Measurements from ENCODE around the gene ALDH1L2. TPM values are rescaled to one million over a fixed set of nuclear protein-coding genes. Genes with fewer than 3 reads are reported as not detected.
"Not testable (repeated sequence)": the region's sequence is repeated elsewhere in the genome, so short reads cannot be mapped to it uniquely, and the experiment has no call there.

The ALDH1L2 gene
- polyA plus RNA-seq (ENCODE audit: insufficient read length), result 6.5 TPM

DNA sequence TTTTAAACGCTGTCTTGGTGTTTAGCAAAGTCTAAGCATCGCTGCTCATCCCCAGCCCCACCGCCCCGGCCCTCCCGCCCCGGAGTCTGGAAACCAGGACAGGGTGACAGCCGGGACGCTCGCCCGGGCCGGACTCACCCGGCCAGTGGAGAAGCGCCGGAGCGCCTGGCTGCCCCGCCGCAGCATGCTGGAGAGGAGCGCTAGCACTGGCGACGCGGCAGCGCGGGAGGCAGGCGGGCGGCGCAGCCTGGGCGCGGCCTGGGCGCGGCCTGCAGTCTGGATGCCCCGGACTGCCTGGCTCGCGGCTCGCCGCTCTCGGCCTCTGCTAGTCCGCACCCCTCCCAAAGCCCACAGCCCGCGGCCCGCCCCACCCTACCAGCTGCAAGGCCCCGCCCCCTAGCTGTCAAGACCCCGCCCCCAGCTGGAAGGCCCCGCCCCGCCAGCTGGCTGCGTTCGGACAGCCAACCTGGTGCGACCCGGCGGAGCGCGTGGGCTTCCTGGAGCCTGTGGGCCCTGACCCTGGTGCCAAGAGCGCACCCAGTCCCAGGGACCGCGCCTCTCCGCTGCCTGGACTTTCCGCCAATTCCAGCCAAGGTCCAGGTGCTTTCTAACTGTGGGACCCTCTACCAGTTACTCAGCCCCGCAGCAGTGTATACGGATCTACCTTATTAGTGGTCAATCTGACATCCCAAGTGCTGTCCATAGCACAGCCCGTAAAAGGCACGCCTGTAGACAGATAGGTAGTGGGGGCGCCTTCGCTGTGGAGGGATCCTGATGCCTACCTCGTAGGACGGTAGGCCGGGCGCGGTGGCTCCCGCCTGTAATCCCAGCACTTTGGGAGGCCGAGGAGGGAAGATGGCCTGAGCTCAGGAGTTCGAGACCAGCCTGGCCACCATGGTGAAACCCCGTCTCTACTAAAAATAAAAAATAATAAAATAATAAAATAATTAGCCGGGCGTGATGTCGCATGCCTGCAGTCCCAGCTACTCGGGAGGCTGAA lies at the start of gene ALDH1L2:
ALDH1L2 (minus strand) TSS at position 208 of the 1,000 bp plus-strand sequence; CDS start at position 186, 22 bp downstream.
- no peak for DNase-seq (ENCODE audit: low read depth)

DNA sequence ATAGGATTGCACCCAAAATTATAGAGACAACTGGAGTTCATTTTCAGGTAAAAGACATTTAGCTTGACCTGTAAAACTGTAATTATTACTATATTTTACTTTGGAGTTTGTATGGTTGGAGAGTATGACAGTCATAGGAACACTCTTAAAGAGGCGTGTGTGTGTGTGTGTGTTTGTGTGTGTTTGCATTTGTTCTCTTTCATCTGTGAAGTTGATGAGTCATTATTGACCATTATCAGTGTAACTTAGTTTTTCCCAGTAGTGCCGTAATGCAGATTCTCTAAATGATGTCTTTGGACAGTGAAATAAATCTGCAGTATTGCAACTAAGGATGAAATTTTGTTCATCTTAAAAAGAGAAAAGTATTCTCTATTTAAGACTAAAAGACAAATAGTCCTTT lies 36.3 kb upstream of the ALDH1L2 start:
- DNase-seq (ENCODE audit: low read depth), result no peak

DNA sequence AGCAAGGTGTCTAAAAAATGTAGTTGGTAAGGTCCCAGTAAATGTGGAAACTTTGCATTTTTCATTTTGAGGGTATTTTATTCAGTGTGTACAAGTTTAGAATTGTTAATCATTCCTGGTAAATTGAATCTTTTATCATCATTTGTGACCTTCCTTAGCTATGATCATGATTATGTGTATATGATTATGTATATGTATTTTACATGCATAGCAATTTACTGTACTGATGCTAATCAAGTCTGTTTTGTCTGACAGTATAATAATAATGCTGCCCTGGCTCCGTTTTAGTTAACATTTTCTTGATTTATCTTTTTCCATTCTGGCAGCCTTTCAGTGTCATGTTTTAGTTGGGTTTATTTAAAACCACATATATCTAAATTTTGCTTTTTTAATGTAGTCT lies 32.7 kb upstream of the ALDH1L2 start:
- no peak for DNase-seq (ENCODE audit: low read depth)

DNA sequence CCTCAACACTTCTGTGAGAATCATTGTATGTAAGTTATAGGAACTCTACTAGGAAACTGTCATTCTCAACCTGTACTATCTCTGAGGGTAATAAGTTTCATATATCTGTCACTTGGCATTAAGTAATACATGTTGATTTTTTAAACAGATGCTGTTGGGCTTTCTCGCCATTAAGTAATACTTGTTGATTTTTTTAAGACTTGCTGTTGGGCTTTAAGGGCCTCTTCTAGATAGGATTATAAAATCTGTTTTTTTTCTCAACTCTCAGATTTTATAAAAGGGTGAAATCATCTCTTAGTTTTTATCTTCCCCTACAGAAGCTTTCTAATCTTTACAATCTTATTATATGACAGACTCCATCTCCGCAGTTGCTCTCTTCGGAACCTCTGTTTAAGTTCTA lies 28.8 kb upstream of the ALDH1L2 start:
- DNase-seq (ENCODE audit: low read depth), result no peak

DNA sequence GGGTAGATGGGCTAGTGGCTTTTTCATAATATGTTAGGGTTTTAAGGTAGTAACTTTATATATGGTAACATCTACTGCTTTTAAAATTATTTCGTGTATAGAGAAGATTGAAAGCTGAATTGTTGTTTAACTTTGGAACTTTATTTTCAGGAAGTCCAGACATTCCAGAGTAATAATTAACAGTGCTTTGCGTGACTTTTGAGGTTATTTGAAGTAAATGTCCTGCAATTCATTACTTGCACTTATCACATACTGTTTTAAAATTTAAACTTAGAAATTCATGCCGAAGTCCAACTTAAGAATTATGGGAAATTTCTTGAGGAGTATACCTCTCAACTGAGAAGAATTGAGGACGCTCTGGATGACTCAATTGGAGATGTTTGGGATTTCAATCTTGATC lies 26.6 kb upstream of the ALDH1L2 start:
- no peak for DNase-seq (ENCODE audit: low read depth)

DNA sequence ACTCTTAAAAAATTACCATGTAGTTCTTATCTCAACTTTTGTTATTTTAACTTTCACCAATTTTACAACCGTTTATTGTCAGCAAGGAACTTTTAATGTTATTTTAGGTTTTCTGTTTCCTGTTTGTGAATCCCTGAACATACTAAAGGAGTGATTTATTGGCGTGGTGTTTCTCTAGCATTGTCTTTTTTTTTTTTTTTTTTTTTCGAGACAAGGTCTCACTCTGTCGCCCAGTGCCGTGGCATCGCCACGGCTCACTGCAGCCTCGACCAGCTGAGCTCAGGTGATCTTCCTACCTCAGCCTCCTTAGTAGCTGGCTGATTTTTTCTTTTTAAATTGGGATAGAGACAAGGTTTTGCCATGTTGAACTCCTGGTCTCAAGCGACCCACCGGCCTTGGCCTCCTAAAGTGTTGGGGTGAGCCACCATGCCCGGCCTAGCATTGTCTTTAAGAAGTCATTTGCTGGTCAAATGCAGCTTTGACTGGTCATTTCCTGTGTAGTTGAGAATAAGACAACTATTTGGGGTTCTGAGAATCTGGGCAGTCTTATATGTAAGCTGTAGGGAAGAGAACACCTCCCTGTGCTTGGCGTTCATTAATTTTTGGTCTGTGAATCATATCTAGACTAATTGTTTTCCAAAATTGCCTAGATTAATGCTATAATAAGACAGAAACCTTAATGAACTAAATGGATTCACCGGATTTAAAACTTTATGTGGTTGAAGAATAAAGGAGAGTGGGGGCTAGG lies 25.4 kb upstream of the ALDH1L2 start:
- no peak for DNase-seq (ENCODE audit: low read depth)

DNA sequence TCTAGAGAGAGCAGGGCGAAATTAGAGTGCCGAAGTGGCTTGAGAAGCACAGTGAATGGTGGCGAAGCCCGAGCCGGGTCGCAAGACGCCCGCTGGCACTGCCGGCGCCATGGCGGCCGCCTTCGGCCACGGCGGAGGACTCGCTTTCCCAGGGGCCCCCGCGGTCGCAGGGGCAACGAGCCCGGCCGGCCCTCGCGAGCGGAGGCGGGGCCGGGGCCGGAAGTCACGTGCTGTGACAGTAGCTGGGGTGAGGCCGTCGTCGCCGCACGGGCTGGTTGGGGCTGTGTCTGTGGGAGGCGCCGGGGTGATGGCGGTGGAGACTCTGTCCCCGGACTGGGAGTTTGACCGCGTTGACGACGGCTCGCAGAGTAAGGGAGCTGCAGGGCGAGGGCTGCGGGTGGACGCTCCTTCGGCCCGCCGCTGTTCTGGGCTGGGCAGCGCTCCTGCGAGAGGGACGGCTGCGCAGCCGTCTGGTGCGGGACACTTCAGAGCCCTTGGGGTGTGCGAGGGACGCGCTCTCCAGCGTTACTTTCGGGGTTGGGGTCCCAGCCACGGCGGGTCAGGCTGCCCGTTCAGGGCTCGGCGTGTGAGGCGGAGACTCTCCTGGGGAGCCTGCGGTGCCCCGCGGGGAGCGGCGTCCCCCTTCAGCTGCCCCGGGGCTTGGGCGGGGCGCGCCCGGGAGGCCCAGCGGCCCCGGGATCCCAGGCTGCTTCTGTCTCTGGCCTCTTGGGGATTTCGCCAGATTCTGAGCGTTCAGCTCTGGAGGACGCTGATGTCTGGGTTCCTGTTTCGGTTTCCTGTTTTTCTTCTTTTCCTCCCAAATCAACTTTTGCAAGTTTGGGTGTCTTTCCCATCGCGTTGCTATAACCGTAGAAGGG lies 23.5 kb upstream of the ALDH1L2 start, which contains the start of gene WASHC4:
WASHC4 (plus strand) TSS at position 238 of the 878 bp plus-strand sequence; CDS start at position 308, 70 bp downstream.
- peak; percentile 79 for DNase-seq (ENCODE audit: low read depth)

DNA sequence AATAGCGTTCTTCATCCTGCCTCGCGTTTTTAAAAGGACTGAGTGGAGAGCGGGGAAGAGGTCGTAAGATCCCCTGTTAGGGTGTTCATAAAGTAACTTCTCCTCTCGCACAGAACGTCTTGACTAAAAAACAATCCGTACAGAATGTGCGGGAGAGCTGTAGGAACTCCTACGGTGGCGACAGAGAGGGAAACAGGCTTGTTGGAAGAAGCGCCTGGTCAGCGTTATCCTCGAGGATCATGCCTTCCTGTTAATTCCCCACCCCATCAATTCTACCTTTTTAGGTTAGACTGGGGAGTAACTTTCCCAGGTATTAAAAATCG lies 22.9 kb upstream of the ALDH1L2 start:
- DNase-seq (ENCODE audit: low read depth), result no peak

DNA sequence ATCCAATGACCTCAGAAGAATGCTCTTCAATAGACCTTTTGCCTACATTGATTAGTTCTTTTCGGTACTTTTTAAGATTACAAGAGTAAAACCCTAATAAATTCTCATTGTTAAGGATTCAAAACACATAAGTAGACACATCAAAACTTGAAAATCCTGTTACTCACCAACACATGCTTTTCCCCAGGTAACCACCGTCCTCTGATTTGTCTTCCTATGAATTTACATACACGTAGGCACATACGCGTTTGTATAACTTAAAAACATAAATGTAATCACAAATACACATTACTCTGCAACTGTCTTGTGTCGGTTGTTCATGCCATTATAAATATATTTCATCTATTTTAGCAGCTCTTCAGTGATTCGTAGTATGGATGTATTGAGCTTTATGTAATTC lies 22.4 kb upstream of the ALDH1L2 start:
- no peak for DNase-seq (ENCODE audit: low read depth)

DNA sequence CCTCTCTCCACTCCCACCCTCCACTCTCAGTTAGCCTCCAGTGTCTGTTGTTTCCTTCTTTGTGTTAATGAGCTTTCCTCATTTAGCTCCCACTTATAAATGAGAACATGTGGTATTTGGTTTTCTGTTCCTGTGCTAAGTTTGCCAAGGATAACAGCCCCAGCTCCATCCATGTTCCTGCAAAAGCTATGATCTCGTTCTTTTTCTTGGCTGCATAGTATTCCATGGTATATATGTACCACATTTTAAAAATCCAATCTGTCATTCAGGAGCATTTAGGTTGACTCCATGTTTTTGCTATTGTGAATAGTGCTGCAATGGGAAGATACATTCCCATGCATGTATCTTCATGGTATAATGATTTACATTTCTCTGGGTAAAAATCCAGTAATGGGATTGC lies 20.5 kb upstream of the ALDH1L2 start:
- no peak for DNase-seq (ENCODE audit: low read depth)

DNA sequence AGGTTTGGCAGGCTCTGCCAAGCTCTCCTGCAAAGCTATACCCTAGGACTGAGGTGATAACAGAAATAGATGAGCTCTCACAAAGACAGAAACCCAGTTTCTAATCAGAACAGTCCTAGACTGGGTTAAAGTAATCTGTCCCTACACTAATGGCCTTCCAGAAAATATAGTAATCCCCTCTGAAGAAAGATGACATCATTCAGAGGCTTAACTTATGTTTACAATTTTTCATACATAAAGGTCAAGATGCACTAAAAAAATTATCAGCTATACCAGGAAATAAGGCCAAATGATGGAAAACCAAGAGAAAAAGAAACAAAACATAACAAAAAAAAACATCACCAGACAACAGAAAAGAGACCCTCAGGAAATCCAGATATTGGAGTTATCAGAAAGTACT lies 18.4 kb upstream of the ALDH1L2 start:
- DNase-seq (ENCODE audit: low read depth), result no peak

DNA sequence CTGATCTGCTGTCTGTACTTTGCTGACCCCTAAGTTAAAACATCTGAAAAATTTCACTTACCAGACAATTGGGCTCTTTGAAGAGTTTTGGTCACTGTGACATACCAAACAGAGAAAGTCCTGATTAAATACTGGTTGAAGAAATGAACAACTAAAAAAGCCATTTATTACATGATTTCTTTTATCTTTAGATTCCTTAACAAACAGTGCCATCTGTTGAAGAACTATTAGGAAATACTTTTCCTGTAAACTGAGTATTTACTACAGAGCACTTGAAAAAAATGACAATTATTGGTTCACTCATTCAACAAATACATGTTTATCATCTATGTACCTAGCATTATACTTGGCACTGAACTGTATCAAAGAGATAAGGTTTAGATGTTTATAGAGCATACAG lies 16.7 kb upstream of the ALDH1L2 start:
- DNase-seq (ENCODE audit: low read depth), result no peak

DNA sequence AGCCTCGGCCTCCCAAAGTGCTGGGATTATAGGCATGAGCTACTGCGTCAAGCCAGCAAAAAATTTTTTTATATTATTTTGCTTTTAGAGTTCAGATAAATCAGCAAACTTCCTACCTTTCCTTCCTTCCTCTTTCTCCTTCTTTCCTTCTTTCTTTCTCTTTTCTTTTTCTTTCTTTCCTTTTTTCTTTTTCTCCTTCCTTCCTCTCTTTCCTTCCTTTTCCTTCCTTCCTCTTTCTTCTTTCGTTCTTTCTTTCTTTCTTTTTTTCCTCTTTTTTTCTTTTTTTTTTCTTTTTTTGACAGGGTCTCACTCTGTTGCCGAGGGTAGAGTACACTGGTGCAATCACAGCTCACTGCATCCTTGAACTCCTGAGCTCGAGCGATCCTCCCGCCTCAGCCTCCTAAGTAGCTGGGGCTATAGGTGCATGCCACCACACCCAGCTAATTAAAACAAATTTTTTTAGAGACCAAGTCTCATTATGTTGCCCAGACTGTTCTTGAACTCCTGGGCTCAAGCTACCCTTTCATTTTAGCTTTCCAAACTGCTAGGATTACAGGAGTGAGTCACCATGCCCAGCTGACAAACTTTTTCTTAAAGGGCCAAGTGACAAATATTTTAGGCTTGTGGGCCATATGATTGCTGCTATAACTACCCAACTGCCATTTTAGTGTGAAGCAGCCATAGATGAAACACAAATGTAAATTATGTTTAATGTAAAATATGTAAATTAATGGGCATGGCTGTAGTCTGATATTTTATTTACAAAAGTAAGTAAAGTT lies 16.1 kb upstream of the ALDH1L2 start:
- no peak for DNase-seq (ENCODE audit: low read depth)

DNA sequence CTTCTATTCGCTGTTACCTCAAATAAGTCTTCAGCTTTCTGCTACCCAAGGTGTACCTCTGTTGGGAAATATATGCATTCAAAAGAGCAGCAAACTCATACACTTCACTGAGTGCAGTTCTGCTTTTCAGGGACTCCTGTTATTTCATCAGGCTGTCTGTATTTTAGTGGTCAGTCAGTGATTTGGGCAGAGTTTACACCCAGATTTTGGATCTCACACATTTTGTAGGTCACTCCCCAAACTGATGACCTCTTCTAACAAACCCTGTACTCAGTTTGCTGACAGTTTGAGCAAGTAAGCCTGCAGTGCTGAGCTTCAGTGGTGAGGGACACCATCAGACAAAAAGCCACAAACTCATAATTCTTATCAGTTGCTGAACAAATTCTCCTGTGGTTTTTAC lies 15.1 kb upstream of the ALDH1L2 start:
- no peak for DNase-seq (ENCODE audit: low read depth)

DNA sequence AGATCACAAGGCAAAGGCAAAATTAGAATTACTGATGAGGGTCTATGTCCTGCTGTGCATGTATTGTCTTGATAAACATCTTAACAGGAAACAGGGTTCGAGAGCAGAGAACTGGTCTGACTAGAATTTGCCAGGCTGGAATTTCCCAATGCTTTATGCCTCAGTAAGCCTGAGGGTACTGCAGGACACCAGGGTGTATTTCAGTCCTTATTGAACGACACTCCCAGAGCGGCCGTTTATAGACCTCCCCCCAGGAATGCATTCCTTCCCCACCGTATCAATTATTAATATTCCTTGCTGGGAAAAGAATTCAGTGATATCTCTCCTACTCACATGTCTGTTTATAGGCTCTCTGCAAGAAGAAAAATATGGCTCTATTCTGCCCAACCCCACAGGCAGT lies 11.1 kb upstream of the ALDH1L2 start:
- not testable (repeated sequence) for DNase-seq (ENCODE audit: low read depth)

DNA sequence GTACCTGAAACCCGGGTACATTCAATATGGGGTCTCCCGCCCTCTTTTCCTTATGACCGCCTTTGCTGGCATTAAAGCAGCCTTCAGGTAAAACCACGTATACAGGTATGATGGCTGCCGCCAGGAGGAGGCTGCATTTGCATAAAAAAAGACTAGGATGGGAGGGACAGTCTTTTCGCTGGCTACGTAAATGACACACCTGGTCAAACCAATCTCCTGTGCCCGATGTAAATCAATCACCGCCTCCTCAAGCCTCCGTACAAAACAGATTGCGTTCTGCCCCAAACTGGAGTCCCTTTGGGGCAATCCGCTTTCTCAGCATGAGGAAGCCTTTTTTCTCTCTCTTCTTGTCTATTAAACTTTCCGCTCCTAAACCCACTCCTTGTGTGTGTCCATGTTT lies 8.1 kb upstream of the ALDH1L2 start:
- no peak for DNase-seq (ENCODE audit: low read depth)

DNA sequence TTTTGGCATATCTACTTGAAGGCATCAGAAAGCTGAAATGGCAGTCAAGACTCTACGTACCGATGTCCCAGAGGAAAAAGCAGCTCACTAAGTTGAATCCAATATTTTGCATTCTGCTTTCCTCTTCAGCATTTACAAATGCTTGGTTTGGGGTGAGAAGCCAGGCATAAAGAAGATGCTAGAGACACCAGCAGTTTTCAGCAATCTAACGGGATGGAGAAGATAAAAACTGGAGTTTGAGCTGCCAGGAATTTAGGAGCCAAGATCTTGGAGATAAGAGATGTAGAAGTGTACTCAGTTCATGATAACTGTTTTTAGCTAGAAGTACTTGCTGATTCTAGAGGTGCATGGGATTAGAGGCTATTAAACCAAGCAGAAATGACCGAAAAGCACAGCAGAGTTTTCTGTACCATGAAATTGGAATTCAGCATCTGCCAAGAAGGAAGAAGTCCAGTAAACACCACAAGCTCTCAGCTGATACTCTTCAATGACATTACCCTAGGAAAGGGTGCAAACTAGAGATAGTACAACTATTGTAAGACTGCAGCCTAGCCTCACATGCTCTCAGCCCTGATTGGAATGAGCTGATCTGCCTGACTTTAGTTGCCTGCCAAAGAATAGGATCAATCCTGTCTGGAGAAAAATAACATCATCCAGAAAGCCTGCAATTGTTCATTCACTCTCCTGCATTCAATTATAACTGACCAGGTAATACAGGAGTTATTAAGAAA lies 7.4 kb upstream of the ALDH1L2 start:
- no peak for DNase-seq (ENCODE audit: low read depth)

DNA sequence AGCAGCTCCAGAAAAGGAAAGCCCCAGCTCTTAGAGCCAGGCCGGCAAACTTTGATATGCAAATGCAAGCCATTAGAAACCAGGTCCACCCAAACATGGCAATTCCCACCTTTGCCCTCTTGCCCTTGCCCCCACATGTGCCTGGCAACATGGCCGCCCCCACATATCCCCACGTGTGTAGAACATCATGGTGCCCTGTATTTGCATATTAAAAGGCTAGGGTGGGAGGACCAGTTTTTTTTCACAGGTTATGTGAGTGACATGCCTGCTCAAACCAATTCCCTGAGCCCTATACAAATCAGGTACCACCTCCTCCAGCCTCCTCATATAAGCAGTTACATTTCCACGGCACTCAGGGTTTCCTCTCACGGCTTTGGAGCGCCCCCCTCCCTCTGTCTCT lies 6.1 kb upstream of the ALDH1L2 start:
- no peak for DNase-seq (ENCODE audit: low read depth)

DNA sequence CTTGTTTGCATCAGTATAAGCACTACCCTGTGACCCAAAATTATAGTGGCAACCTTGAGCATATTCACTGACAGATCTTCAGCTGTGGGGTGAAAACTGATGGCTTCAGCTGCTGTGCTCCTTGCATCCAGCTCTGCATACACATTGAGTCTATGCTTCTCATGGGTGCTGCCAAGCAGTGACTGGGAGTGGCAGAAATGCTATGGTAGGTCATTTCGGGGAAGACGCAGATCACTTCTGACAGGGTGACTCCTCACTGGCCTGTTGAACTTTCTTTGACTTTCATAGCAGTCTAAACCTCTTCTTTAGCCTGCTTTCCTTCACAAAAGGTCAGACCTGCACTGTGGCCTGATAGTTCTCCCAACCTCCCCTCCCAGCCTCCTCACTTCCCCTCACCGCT lies 5.6 kb upstream of the ALDH1L2 start:
- no peak for DNase-seq (ENCODE audit: low read depth)

DNA sequence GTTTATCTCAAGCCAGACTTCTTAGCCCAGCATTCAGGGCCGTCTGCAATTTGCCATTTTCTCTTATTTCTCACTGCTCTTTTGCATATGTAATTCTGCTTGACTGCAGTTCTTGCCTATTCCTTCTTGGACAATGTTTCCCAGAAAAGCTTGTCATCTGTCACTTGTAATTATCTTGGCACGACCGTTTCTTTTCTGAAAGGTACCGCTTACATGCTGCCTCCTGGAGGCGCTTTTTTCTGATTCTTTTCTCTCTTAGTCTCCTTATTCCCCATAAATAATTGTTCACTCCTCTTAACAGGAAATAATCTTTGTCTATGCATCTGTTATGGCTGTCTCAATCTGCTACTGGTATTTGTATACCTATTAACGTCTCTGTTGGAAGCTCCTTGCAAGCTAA lies 1.2 kb upstream of the ALDH1L2 start:
- no peak for DNase-seq (ENCODE audit: low read depth)

Measured in forelimb muscle (tissue), 1 donor.